ENCODE data around the gene COG3. TPM values are rescaled to one million over a fixed set of nuclear protein-coding genes. Genes with fewer than 3 reads are reported as not detected.

The COG3 gene
- total and polyA plus RNA-seq, 2 experiments from 2014 or later: 26.2 to 82.9 TPM

GRCh38 chr13:45544520-45544919 is 79.8 kb downstream of the COG3 start:
- DNase-seq (ENCODE audit: low read depth in 1 of 2, low spot score in 1 of 2): no peak
- Histone ChIP-seq H3K4me1 (ENCODE audit: low read depth) (no peaks in the 10 kb centered on the region), H3K9me3 (ENCODE audit: low read depth) (no peaks in the 10 kb centered on the region), H3K27ac (no peak overlapping the region), H3K27me3 (no peaks in the 10 kb centered on the region), H3K4me3 (no peak overlapping the region), H3K36me3 (no peaks in the 10 kb centered on the region)
- no peak for TF ChIP-seq CTCF (IDR thresholded peaks at IDR 0.05; ENCODE audit: low read depth, low read length)

- Histone ChIP-seq H3K9me3 (ENCODE audit: low read depth) (no peaks in the 10 kb centered on the region), H3K36me3 (no peaks in the 10 kb centered on the region), H3K4me1 (ENCODE audit: low read depth) (no peaks in the 10 kb centered on the region), H3K27ac (no peak overlapping the region), H3K4me3 (no peak overlapping the region), H3K27me3 (no peaks in the 10 kb centered on the region)
- DNase-seq (ENCODE audit: low read depth in 1 of 2, low spot score in 1 of 2): no peak
- TF ChIP-seq CTCF (IDR thresholded peaks at IDR 0.05; ENCODE audit: low read depth, low read length): no peak
Measured at GRCh38 chr13:45545686-45546409, 81.1 kb downstream of the COG3 start.

GRCh38 chr13:45546410-45546765 is 81.6 kb downstream of the COG3 start:
- DNase-seq (ENCODE audit: low read depth in 1 of 2, low spot score in 1 of 2): no peak
- TF ChIP-seq CTCF (IDR thresholded peaks at IDR 0.05; ENCODE audit: low read depth, low read length): no peak
- Histone ChIP-seq H3K9me3 (ENCODE audit: low read depth) (no peaks in the 10 kb centered on the region), H3K27me3 (no peaks in the 10 kb centered on the region), H3K4me1 (ENCODE audit: low read depth) (no peaks in the 10 kb centered on the region), H3K4me3 (no peak overlapping the region), H3K27ac (no peak overlapping the region), H3K36me3 (no peaks in the 10 kb centered on the region)

GRCh38 chr13:45548281-45548680 is 83.5 kb downstream of the COG3 start:
- Histone ChIP-seq H3K4me3 (no peak overlapping the region), H3K4me1 (ENCODE audit: low read depth) (no peaks in the 10 kb centered on the region), H3K27me3 (no peaks in the 10 kb centered on the region), H3K9me3 (ENCODE audit: low read depth) (no peaks in the 10 kb centered on the region), H3K36me3 (no peaks in the 10 kb centered on the region), H3K27ac (no peak overlapping the region)
- DNase-seq (ENCODE audit: low read depth in 1 of 2, low spot score in 1 of 2): no peak
- no peak for TF ChIP-seq CTCF (IDR thresholded peaks at IDR 0.05; ENCODE audit: low read depth, low read length)

GRCh38 chr13:45554604-45555109 is 89.9 kb downstream of the COG3 start:
- H3K9me3 ChIP-seq (ENCODE audit: low read depth): no peaks in the 10 kb centered on the region
- TF ChIP-seq CTCF (IDR thresholded peaks at IDR 0.05; ENCODE audit: low read depth, low read length): no peak
- H3K4me3 ChIP-seq: no peak overlapping the region
- no peak for DNase-seq (ENCODE audit: low read depth in 1 of 2, low spot score in 1 of 2)
- no peaks in the 10 kb centered on the region for H3K27me3 ChIP-seq
- no peaks in the 10 kb centered on the region for H3K4me1 ChIP-seq (ENCODE audit: low read depth)
- no peak overlapping the region for H3K27ac ChIP-seq
- H3K36me3 ChIP-seq: no peaks in the 10 kb centered on the region
